ENCODE data around the gene B3GNT3.
A peak's percentile ranks its signal among the peaks of the same experiment; 100 is the strongest.

The B3GNT3 gene

GRCh38 chr19:17794731-17795494 lies at the start of gene B3GNT3:
B3GNT3 (plus strand) TSS chr19:17795138; CDS start chr19:17807808, 12,670 bp downstream.
- peak within 1 kb of the TSS; percentile 73 for H3K27ac ChIP-seq
- no peak for TF ChIP-seq CTCF (conservative IDR thresholded peaks at IDR 0.05; ENCODE audit: low read depth)
- ChIA-PET CTCF (interaction anchor here (0.6 to 1.8 kb wide), 5 partner anchors 10 to 64 kb away, joined by 3 to 8 read pairs (median 5); partner anchors contain the start of gene RPL18A), POLR2A (ENCODE audit: low non-redundant PET) (interaction anchor here (0.5 to 0.6 kb wide), 2 partner anchors 9 to 391 kb away, joined by 3 to 4 read pairs; no protein-coding TSS in a partner anchor)
- DNase-seq (ENCODE audit: low spot score), result peak; percentile 70

- peak; percentile 98 for DNase-seq (ENCODE audit: low spot score)
- H3K27ac ChIP-seq, result no peak overlapping the region
- CTCF ChIA-PET, result no interaction called here
- POLR2A ChIA-PET (ENCODE audit: low non-redundant PET), result no interaction called here
- no peak for TF ChIP-seq CTCF (conservative IDR thresholded peaks at IDR 0.05; ENCODE audit: low read depth)
Observed at GRCh38 chr19:17747205-17748098, 47.5 kb upstream of the B3GNT3 start.

GRCh38 chr19:17748884-17749638 lies 45.9 kb upstream of the B3GNT3 start:
- CTCF ChIA-PET, result no interaction called here
- H3K27ac ChIP-seq, result no peak overlapping the region; the same call in 1 of the 2 replicates
- no peak for TF ChIP-seq CTCF (conservative IDR thresholded peaks at IDR 0.05; ENCODE audit: low read depth)
- DNase-seq (ENCODE audit: low spot score), result no peak
- POLR2A ChIA-PET (ENCODE audit: low non-redundant PET), result no interaction called here

- no peak for TF ChIP-seq CTCF (conservative IDR thresholded peaks at IDR 0.05; ENCODE audit: low read depth)
- CTCF ChIA-PET, result no interaction called here
- POLR2A ChIA-PET (ENCODE audit: low non-redundant PET), result no interaction called here
- no peak for DNase-seq (ENCODE audit: low spot score)
- peak overlapping the region; percentile 41 for H3K27ac ChIP-seq
Observed at GRCh38 chr19:17749912-17750317, 45.0 kb upstream of the B3GNT3 start.

GRCh38 chr19:17751103-17751911 lies 43.6 kb upstream of the B3GNT3 start, which contains the start of gene FCHO1:
FCHO1 (plus strand) TSS chr19:17751477; CDS start chr19:17755165, 3,688 bp downstream.
- DNase-seq (ENCODE audit: low spot score), result no peak
- peak within 1 kb of the TSS; percentile 41; the same call in 1 of the 2 replicates for H3K27ac ChIP-seq
- CTCF ChIA-PET, result interaction anchor here (0.5 kb wide), 2 partner anchors 469 to 648 kb away, joined by 3 to 6 read pairs; no protein-coding TSS in a partner anchor
- POLR2A ChIA-PET (ENCODE audit: low non-redundant PET), result no interaction called here
- no peak for TF ChIP-seq CTCF (conservative IDR thresholded peaks at IDR 0.05; ENCODE audit: low read depth)

Data from RWPE1 (cell line).